ENCODE measurements around the gene APOL5. TPM values are rescaled to one million over a fixed set of nuclear protein-coding genes. Genes with fewer than 3 reads are reported as not detected.

Gene APOL5
- polyA plus RNA-seq, 1 donor = 0.03 TPM

DNA sequence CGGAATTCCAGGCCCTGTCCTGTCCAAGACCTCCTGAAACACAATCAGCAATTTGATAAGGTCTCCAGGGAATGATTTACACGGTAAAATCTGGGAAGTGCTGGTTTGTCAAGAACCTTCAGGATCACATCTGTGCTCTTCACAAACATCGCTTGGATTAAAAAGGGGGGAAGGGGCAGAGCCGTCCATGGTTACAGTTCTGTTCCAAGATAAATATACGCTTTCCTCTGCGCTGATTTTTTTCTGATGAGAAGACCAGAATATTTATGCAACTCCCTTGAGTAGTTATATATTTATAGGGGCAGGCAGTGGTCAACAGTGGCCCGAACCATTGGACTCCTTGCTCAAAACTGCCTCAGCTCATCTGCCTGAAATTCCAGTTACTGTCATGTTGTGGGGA is 9.2 kb upstream of the APOL5 start:
- Histone ChIP-seq H3K36me3 (ENCODE audit: control insufficient read depth, insufficient read depth, low read length) (no peaks in the 10 kb centered on the region), H3K27me3 (ENCODE audit: control insufficient read depth, insufficient read depth, low read length) (no peaks in the 10 kb centered on the region), H3K4me1 (ENCODE audit: control insufficient read depth, insufficient read depth, low read length) (no peaks in the 10 kb centered on the region), H3K9me3 (ENCODE audit: control insufficient read depth, low read depth, low read length) (no peaks in the 10 kb centered on the region), H3K4me3 (ENCODE audit: low read length) (no peak overlapping the region), H3K27ac (ENCODE audit: low read length) (no peak overlapping the region)
- no peak for DNase-seq
- 50% methylated on average over 1 of the region's 7 CpGs for WGBS (ENCODE audit: insufficient coverage, low lambda C conversion rate)

- Histone ChIP-seq H3K36me3 (ENCODE audit: control insufficient read depth, insufficient read depth, low read length) (no peaks in the 10 kb centered on the region), H3K4me1 (ENCODE audit: control insufficient read depth, insufficient read depth, low read length) (no peaks in the 10 kb centered on the region), H3K4me3 (ENCODE audit: low read length) (no peak overlapping the region), H3K27me3 (ENCODE audit: control insufficient read depth, insufficient read depth, low read length) (no peaks in the 10 kb centered on the region), H3K27ac (ENCODE audit: low read length) (no peak overlapping the region), H3K9me3 (ENCODE audit: control insufficient read depth, low read depth, low read length) (no peaks in the 10 kb centered on the region)
- DNase-seq = no peak
- 87% methylated on average over 6 of the region's 7 CpGs for WGBS (ENCODE audit: insufficient coverage, low lambda C conversion rate)
These were observed 8.8 kb upstream of the APOL5 start for GRCh38 chr22:35708917-35709316.

DNA sequence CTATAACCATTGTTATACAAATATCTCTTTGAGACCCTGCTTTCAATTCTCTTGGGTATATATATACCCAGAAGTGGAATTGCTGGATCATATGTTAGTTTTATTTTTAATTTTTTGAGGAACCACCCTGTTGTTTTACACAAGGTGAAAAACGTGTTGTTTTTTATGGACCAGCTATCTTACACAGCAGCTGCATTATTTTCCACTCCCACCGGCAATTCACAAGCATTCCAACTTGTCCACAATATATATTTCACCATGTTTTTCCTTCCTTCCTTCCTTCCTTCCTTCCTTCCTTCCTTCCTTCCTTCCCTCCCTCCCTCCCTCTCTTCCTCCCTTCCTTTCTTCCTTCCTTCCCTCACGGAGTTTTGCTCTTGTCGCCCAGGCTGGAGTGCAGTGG is 6.3 kb upstream of the APOL5 start:
- 94% methylated on average over 2 of the region's 4 CpGs for WGBS (ENCODE audit: insufficient coverage, low lambda C conversion rate)
- DNase-seq = no peak
- Histone ChIP-seq H3K36me3 (ENCODE audit: control insufficient read depth, insufficient read depth, low read length) (no peaks in the 10 kb centered on the region), H3K27me3 (ENCODE audit: control insufficient read depth, insufficient read depth, low read length) (no peaks in the 10 kb centered on the region), H3K4me1 (ENCODE audit: control insufficient read depth, insufficient read depth, low read length) (no peaks in the 10 kb centered on the region), H3K9me3 (ENCODE audit: control insufficient read depth, low read depth, low read length) (no peaks in the 10 kb centered on the region), H3K27ac (ENCODE audit: low read length) (no peak overlapping the region), H3K4me3 (ENCODE audit: low read length) (no peak overlapping the region)

GRCh38 chr22:35712672-35713071 is 5.0 kb upstream of the APOL5 start:
- H3K36me3 ChIP-seq (ENCODE audit: control insufficient read depth, insufficient read depth, low read length) = no peaks in the 10 kb centered on the region
- no peaks in the 10 kb centered on the region for H3K9me3 ChIP-seq (ENCODE audit: control insufficient read depth, low read depth, low read length)
- H3K27me3 ChIP-seq (ENCODE audit: control insufficient read depth, insufficient read depth, low read length) = no peaks in the 10 kb centered on the region
- DNase-seq = no peak
- no peak overlapping the region for H3K4me3 ChIP-seq (ENCODE audit: low read length)
- H3K4me1 ChIP-seq (ENCODE audit: control insufficient read depth, insufficient read depth, low read length) = no peaks in the 10 kb centered on the region
- 80% methylated on average over 2 of the region's 2 CpGs for WGBS (ENCODE audit: insufficient coverage, low lambda C conversion rate)
- no peak overlapping the region for H3K27ac ChIP-seq (ENCODE audit: low read length)

- no peaks in the 10 kb centered on the region for H3K27me3 ChIP-seq (ENCODE audit: control insufficient read depth, insufficient read depth, low read length)
- H3K9me3 ChIP-seq (ENCODE audit: control insufficient read depth, low read depth, low read length) = peaks cover 5% of the 10 kb centered on the region
- H3K27ac ChIP-seq (ENCODE audit: low read length) = no peak overlapping the region
- no peak overlapping the region for H3K4me3 ChIP-seq (ENCODE audit: low read length)
- 100% methylated on average over 1 of the region's 15 CpGs for WGBS (ENCODE audit: insufficient coverage, low lambda C conversion rate)
- H3K4me1 ChIP-seq (ENCODE audit: control insufficient read depth, insufficient read depth, low read length) = no peaks in the 10 kb centered on the region
- no peak for DNase-seq
- H3K36me3 ChIP-seq (ENCODE audit: control insufficient read depth, insufficient read depth, low read length) = no peaks in the 10 kb centered on the region
These were observed 1.7 kb downstream of the APOL5 start for GRCh38 chr22:35719212-35719875.

DNA sequence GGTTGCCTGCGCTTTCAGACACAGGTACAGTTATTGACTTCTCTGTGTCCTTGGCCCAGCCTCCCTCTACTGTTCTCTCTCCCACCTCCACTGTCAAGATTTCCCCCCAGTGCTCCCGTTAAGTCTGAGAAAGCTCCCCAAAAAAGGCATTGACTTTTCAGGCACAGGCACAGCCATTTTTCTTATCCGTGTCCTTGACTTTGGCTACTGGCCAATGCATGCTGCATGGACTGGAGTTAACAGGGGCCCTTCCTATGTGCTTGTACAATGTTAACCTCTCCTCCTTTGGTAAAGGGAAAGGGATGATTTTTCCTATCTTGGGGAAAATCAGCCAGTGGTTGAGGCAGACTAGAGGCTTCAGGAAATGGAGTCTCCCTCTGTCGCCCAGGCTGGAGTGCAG is 4.3 kb downstream of the APOL5 start:
- Histone ChIP-seq H3K9me3 (ENCODE audit: control insufficient read depth, low read depth, low read length) (peaks cover 5% of the 10 kb centered on the region), H3K27me3 (ENCODE audit: control insufficient read depth, insufficient read depth, low read length) (no peaks in the 10 kb centered on the region), H3K4me3 (ENCODE audit: low read length) (no peak overlapping the region), H3K27ac (ENCODE audit: low read length) (no peak overlapping the region), H3K36me3 (ENCODE audit: control insufficient read depth, insufficient read depth, low read length) (no peaks in the 10 kb centered on the region), H3K4me1 (ENCODE audit: control insufficient read depth, insufficient read depth, low read length) (no peaks in the 10 kb centered on the region)
- no CpG with 5 or more reads among the region's 4 CpGs for WGBS (ENCODE audit: insufficient coverage, low lambda C conversion rate)
- no peak for DNase-seq

DNA sequence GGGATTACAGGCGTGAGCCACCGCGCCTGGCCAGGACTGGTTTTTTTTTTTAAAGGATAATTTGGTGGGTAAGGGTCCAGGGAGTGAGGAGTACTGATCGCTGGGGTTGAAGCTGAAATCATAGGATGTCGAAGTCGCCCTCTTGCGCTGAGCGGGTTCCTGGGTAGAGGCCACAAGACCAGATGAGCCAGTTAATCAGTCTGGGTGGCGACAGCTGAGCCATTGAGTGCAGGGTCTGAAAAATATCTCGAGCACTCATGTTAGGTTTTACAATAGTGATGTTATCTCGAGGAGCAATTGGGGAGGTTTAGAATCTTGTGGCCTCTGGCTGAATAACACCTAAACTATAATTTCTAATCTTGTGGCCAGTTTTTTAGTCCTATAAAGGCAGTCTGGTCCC is 7.8 kb downstream of the APOL5 start:
- whole genome bisulfite sequencing (ENCODE audit: insufficient coverage, low lambda C conversion rate) = 17% methylated on average over 1 of the region's 11 CpGs
- H3K27ac ChIP-seq (ENCODE audit: low read length) = no peak overlapping the region
- H3K36me3 ChIP-seq (ENCODE audit: control insufficient read depth, insufficient read depth, low read length) = no peaks in the 10 kb centered on the region
- no peak for DNase-seq
- H3K9me3 ChIP-seq (ENCODE audit: control insufficient read depth, low read depth, low read length) = no peaks in the 10 kb centered on the region
- H3K27me3 ChIP-seq (ENCODE audit: control insufficient read depth, insufficient read depth, low read length) = no peaks in the 10 kb centered on the region
- H3K4me1 ChIP-seq (ENCODE audit: control insufficient read depth, insufficient read depth, low read length) = no peaks in the 10 kb centered on the region
- no peak overlapping the region for H3K4me3 ChIP-seq (ENCODE audit: low read length)

DNA sequence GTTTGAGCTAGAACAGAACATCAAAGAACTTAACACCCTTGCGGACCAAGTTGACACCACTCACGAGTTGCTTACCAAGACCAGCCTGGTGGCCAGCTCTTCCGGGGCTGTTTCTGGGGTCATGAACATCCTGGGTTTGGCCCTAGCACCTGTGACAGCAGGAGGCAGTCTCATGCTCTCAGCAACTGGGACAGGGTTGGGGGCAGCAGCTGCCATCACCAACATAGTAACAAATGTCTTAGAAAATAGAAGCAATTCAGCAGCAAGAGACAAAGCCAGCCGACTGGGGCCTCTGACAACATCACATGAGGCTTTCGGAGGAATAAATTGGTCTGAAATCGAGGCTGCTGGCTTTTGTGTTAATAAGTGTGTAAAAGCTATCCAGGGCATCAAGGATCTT is 8.7 kb downstream of the APOL5 start:
- Histone ChIP-seq H3K4me3 (ENCODE audit: low read length) (no peak overlapping the region), H3K27ac (ENCODE audit: low read length) (no peak overlapping the region), H3K27me3 (ENCODE audit: control insufficient read depth, insufficient read depth, low read length) (no peaks in the 10 kb centered on the region), H3K36me3 (ENCODE audit: control insufficient read depth, insufficient read depth, low read length) (no peaks in the 10 kb centered on the region), H3K4me1 (ENCODE audit: control insufficient read depth, insufficient read depth, low read length) (no peaks in the 10 kb centered on the region), H3K9me3 (ENCODE audit: control insufficient read depth, low read depth, low read length) (no peaks in the 10 kb centered on the region)
- no peak for DNase-seq
- no CpG with 5 or more reads among the region's 6 CpGs for WGBS (ENCODE audit: insufficient coverage, low lambda C conversion rate)

DNA sequence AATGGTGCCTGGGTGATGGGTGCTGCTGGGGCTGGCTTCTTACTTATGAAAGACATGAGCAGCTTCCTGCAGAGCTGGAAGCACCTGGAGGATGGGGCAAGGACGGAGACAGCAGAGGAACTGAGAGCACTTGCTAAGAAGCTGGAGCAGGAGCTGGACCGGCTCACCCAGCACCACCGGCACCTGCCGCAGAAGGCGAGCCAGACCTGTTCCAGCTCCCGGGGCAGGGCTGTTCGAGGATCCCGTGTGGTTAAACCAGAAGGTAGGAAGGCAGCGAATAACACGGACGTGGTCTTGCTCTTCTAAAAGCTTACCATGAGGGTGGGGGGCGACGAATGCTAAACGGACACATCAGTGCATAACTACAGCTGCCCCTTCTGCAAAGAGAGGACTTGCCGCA is 9.3 kb downstream of the APOL5 start:
- H3K36me3 ChIP-seq (ENCODE audit: control insufficient read depth, insufficient read depth, low read length) = no peaks in the 10 kb centered on the region
- H3K27me3 ChIP-seq (ENCODE audit: control insufficient read depth, insufficient read depth, low read length) = no peaks in the 10 kb centered on the region
- no peak overlapping the region for H3K27ac ChIP-seq (ENCODE audit: low read length)
- no peak for DNase-seq
- no CpG with 5 or more reads among the region's 15 CpGs for WGBS (ENCODE audit: insufficient coverage, low lambda C conversion rate)
- H3K4me1 ChIP-seq (ENCODE audit: control insufficient read depth, insufficient read depth, low read length) = no peaks in the 10 kb centered on the region
- H3K4me3 ChIP-seq (ENCODE audit: low read length) = no peak overlapping the region
- H3K9me3 ChIP-seq (ENCODE audit: control insufficient read depth, low read depth, low read length) = no peaks in the 10 kb centered on the region

GRCh38 chr22:35727436-35727835 is 9.8 kb downstream of the APOL5 start:
- Histone ChIP-seq H3K27ac (ENCODE audit: low read length) (no peak overlapping the region), H3K9me3 (ENCODE audit: control insufficient read depth, low read depth, low read length) (no peaks in the 10 kb centered on the region), H3K4me1 (ENCODE audit: control insufficient read depth, insufficient read depth, low read length) (no peaks in the 10 kb centered on the region), H3K36me3 (ENCODE audit: control insufficient read depth, insufficient read depth, low read length) (no peaks in the 10 kb centered on the region), H3K4me3 (ENCODE audit: low read length) (no peak overlapping the region), H3K27me3 (ENCODE audit: control insufficient read depth, insufficient read depth, low read length) (no peaks in the 10 kb centered on the region)
- DNase-seq = no peak
- WGBS (ENCODE audit: insufficient coverage, low lambda C conversion rate) = 93% methylated on average over 3 of the region's 11 CpGs

GRCh38 chr22:35728639-35729308 is 11.1 kb downstream of the APOL5 start:
- H3K27ac ChIP-seq (ENCODE audit: low read length) = no peak overlapping the region
- H3K36me3 ChIP-seq (ENCODE audit: control insufficient read depth, insufficient read depth, low read length) = no peaks in the 10 kb centered on the region
- no peaks in the 10 kb centered on the region for H3K27me3 ChIP-seq (ENCODE audit: control insufficient read depth, insufficient read depth, low read length)
- peak in 1 of 2 donors; percentile 27 for DNase-seq
- H3K4me3 ChIP-seq (ENCODE audit: low read length) = no peak overlapping the region
- peaks cover 10% of the 10 kb centered on the region for H3K4me1 ChIP-seq (ENCODE audit: control insufficient read depth, insufficient read depth, low read length)
- H3K9me3 ChIP-seq (ENCODE audit: control insufficient read depth, low read depth, low read length) = no peaks in the 10 kb centered on the region
- no CpG with 5 or more reads among the region's 12 CpGs for WGBS (ENCODE audit: insufficient coverage, low lambda C conversion rate)

Measured in large intestine (tissue), 3 donors.